HPDE6-E6E7 (cell line): ENCODE data around the gene CYB561A3.
A peak's percentile ranks its signal among the peaks of the same experiment; 100 is the strongest.

Source experiments
- DNase-seq: peaks from one replicate; pipeline ENCODE4 v3.0.0; 2011; ENCODE audit warnings: missing footprints; ENCODE audit errors: extremely low spot score

Gene CYB561A3

GRCh38 chr11:61325649-61326414 lies 35.9 kb downstream of the CYB561A3 start:
- peak; percentile 63 for DNase-seq

- no peak for DNase-seq
Observed at GRCh38 chr11:61315260-61315659, 46.4 kb downstream of the CYB561A3 start.

DNA sequence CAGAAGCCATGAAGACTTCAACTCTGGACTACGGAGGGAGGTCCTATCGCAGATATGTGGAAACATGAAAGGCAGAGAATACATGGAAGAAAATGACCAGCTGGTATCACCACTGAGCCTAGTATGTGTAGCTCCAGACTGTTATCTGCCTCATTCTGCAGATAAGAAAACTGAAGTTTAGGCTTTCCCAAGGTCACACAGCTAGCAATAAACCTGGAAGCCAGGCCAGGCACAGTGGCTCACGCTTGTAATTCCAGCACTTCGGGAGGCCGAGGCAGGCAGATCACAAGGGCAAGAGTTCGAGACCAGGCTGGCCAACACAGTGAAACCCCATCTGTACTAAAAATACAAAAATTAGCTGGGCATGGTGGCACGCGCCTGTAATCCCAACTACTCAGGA lies 50.9 kb downstream of the CYB561A3 start:
- no peak for DNase-seq

DNA sequence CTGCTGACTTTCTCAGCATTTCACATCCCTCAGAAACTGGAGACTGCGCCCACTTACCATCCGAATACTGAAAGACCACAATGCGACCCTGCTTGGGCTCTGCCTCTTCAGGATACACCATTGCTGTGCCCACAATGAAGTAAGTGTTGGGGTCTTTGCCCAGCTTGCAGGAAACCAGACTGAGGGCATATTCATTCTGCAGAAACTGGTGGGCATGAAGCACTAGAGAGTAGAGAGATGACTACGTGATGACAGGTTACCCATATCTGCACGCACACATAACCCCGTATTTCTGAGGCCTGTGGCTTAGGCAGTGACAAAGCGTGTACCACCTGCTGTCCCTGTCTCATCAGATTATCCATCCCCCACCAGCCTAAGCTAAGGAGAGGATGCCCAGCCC lies 51.9 kb downstream of the CYB561A3 start:
- no peak for DNase-seq

DNA sequence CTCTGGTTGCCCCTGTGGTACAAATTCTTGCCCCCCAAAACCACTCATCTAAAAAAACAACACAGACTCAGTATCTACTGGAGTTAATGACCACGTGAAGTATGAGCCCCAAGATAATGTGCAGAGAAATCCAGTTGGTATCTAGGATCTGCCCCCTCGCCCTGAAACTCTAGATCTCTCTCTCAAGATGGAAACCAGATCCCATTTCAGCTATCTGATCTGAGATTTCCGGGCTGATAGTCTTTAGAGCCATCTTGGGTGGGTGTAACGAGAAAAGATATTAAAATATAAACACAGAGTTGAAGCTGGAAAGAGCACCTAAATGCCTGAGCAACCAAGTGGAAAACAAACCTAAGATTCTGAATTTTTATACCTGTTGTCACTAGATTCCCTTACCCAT lies 52.5 kb downstream of the CYB561A3 start:
- DNase-seq, result no peak

- no peak for DNase-seq
Observed at GRCh38 chr11:61307354-61307753, 54.3 kb downstream of the CYB561A3 start.

DNA sequence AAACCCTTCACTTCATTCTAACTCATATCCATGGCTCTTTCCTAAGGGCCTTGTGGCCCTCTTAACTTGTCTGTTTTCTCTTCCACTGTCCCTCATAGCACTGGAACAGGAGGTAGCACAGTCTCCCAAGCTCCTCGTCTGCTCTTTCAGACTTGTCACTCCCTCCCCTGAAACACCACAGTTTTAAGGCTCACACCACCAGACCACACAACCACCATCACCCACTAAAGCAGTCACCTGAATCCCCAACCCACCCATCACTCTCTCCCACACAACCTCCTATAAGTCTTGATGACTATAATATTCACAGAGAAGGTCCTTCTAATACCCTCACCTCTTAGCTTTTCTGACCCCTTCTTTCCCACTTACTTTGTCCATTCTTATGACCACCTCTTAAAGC lies 55.5 kb downstream of the CYB561A3 start:
- DNase-seq, result no peak

GRCh38 chr11:61305417-61305816 lies 56.3 kb downstream of the CYB561A3 start:
- no peak for DNase-seq

DNA sequence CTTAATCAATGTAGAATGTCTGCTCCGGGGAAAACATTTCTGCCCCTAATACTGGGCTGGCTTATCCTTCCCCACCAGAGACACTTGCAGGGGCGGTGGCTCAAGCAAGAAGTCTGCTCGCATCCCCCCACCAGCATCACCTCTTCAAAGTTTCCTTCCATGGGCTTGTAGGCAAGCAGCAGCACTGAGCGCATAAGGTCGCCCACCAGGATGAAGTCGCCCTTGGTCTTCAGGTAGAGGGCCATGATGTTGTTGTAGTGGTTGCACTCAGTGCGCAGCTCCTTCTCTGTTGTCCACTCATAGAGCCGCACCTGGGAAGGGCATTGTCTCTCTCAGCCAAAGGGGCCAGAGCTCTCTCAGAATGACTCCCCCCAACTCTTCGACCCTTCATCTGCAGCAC lies 58.0 kb downstream of the CYB561A3 start:
- DNase-seq, result no peak

- no peak for DNase-seq
Observed at GRCh38 chr11:61302550-61302949, 59.1 kb downstream of the CYB561A3 start.
